HG02763 (cell line): ENCODE results near the gene MGAT3.

Experiments
- ATAC-seq: cut with Tn5 transposase; IDR thresholded peaks from one replicate; pipeline ENCODE4 v1.9.1; 2021; ENCODE audit warnings: mild to moderate bottlenecking, moderate library complexity; ENCODE audit not compliant: unreplicated experiment

The MGAT3 gene

DNA sequence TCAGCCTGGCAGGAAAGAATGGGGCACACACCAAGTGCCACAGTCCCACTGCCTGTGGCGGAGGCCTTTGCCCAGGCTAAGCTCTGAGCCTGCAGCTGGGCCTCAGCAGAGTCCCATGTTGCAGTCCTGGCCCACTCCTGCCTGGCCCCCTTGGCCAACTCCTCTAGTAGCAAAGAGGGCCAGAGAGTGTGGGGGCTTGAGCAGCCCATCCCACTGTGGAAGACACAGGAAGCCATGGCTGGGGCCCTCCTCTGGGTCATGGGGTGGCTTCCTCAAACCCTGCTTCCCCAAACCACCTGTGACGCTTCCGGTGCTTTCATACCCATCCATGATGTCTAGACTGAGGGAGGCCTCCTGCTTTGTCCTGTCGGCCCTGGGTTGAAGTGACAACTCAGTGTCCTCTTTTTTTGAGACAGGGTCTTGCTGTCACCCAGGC is 69.9 kb downstream of the MGAT3 start:
- ATAC-seq = no peak

GRCh38 chr22:39527481-39527961 is 70.7 kb downstream of the MGAT3 start:
- ATAC-seq = no peak

DNA sequence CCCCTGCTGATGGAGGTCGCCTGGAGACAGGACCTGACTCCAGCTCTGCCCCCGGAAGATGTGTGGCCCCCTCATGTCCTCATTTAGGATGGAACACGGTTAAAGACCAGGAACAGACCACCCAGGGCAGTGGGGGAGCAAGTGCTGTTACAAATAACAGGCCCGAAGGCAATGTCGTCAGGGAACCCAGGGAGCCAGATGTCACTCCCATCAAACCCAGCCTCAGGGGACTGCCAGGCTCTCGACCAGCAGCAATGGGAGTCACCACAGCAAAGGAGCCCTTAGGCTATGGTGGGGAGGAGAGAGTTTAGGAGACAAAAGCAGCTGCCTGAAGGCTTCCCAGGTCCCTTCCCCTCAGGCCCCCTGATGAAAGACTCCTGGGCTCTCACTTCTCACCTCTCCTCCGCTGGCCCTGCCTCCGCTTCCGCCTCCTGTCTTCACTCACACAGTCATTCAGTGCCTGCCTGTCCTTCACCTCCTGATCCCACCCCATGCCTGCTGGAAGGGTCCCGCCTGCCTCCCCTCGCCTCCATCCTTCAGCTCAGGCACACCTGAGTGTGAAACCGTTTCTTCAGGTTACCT is 71.4 kb downstream of the MGAT3 start:
- no peak for ATAC-seq

- ATAC-seq = peak; percentile 37
Observed at GRCh38 chr22:39528681-39529486, 72.1 kb downstream of the MGAT3 start.

DNA sequence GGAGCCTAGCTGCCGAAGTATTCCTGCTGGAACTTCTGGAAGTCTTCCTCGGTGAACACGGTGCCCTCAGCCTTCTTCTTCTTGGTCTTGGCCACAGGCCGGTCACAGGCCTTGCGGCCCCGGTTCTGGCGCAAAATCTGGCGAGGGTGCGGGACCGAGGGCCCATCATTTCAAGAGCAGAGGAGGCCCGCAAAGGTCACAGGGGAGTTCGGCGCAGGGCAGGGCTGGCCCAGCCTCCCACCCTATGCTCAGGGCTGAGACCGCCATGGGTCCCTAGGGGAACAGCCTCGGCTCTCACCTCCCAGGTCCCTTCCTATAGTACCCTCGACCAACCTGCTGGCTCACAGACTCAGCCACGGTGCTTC is 72.7 kb downstream of the MGAT3 start:
- no peak for ATAC-seq

DNA sequence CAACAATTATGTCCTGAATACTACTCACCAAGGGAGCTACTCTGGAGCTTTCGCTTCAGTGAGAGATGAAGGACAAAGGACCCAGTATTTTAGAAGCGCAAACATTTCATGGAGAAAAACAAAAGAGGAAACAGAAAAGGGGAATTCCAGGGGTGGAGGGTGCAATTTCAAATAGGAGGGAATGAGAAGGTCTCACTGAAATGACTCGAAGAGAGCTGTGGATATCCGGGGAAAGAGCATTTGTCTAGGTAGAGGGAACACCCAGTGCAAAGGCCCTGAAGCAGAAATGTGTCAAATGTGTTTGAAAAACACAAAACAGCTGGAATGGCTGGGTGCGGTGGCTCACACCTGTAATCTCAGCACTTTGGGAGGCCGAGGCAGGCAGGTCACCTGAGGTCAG is 73.3 kb downstream of the MGAT3 start:
- ATAC-seq = no peak

- no peak for ATAC-seq
Observed at GRCh38 chr22:39530692-39531331, 74.0 kb downstream of the MGAT3 start.

- peak; percentile 70 for ATAC-seq
Observed at GRCh38 chr22:39532215-39533073, 75.6 kb downstream of the MGAT3 start, which contains the start of gene RPS19BP1. TSS of gene RPS19BP1 (minus strand) at chr22:39532748. CDS start at chr22:39532738, 10 bp downstream.

GRCh38 chr22:39534092-39534506 is 77.3 kb downstream of the MGAT3 start:
- ATAC-seq = no peak

DNA sequence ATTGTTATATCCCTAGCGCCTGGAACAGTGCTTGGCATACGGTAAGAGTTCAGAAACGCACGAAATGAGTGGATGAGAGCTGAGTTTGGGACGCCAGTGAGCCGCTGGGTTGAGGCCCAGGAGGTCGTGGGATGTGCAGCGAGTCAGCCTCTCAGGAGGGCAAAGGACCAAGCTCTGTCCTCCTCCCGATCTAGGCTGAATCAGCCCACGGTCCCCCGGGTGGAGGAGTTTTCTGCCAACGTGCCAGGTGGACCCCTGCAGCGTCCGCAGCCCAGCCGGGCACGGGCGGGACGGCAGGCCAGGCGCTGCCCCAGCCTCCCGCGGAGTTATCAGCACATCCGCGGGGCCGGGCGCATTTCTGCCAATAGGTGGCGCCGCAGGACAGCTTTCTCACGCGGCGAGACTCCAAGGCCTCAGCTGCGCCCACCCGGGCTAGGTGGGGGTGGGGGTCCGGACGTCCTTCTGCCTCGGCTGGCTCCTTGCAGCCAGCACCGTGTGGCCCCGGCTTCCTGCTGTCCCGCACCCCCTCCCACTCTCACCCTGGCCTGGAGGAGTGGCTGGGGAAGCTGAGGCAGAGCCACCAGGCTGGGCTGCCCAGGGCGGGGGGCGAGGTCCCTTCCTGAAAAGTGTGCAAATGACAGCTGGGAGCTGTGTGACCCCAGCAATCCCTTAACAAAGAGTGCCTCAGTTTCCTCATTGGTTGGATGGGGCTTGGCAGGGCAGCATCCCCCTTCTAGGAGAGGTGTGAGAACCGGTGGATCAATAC is 78.0 kb downstream of the MGAT3 start:
- no peak for ATAC-seq

GRCh38 chr22:39535357-39535725 is 78.5 kb downstream of the MGAT3 start:
- no peak for ATAC-seq

- ATAC-seq = no peak
Observed at GRCh38 chr22:39535831-39536449, 79.1 kb downstream of the MGAT3 start.

- no peak for ATAC-seq
Observed at GRCh38 chr22:39536711-39537110, 79.9 kb downstream of the MGAT3 start.

- ATAC-seq = no peak
Observed at GRCh38 chr22:39537975-39538374, 81.2 kb downstream of the MGAT3 start.
